GM19467 (cell line): ENCODE data around the gene NELL1.

Experiments used
- ATAC-seq: cut with Tn5 transposase; IDR thresholded peaks from one replicate; pipeline ENCODE4 v1.9.1; 2021; ENCODE audit warnings: mild to moderate bottlenecking, moderate library complexity; ENCODE audit not compliant: unreplicated experiment

NELL1 gene

DNA sequence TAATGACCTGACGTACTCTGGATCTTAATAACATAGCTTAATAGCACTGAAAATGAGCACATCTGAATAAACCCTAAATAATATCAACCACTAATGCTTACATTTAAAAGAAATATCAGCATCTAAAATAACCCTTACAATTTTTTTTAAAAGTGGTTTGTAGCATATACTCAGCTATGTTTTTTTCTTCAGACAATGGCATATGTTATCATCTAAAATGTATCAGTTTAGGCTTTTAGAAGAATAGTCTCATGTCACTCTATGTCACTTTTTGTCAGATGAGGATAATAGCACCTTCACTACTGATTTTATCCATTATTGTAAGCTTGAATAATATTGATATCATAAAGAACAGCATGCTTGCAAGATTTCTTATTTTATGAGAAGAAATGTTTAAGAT lies 868.6 kb downstream of the NELL1 start:
- ATAC-seq: no peak

DNA sequence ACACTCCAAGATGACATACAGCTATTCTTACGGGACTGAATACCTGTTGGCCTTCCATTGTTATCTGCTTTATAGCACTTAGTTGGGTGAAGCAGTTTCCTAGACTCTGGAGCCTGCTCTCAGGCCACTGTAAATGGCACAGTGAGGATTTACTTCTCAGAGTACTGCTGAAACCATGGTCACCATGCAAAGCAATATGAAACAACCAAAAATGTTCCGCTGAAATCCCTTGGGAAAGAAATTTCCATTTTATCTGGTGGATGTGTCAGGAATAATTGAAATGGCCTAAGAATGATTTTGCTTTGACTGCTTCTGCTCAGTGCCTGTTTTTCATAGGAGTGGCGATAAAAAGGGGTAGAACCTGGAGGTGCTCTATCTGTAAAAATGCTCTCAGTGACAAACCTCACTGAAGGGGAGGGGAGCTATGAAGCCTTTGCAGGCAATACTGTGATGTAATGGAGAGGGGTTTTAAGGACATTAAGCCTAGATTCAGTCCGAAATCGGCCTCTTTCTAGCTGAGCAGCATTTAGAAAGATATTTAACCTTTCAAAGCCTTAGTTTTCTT lies 871.9 kb downstream of the NELL1 start:
- no peak for ATAC-seq

DNA sequence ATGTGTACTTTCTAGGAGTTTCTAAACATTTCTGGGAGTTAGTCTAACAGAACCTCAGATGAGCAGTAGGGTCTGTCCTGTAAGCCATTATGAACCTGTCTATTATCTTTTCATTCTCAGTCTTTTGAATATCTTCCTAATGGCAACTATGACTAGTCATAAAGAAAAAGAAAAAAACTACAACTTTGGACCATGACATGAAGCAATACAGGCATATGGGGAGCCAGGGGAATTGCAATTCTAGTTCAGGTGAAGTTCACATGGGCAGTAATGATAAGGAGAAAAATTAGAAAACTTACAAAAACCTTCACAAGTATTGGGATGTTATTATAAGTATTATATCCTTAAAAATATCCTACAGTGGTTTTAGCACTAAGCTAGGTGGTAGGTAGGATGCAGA lies 874.5 kb downstream of the NELL1 start:
- no peak for ATAC-seq

DNA sequence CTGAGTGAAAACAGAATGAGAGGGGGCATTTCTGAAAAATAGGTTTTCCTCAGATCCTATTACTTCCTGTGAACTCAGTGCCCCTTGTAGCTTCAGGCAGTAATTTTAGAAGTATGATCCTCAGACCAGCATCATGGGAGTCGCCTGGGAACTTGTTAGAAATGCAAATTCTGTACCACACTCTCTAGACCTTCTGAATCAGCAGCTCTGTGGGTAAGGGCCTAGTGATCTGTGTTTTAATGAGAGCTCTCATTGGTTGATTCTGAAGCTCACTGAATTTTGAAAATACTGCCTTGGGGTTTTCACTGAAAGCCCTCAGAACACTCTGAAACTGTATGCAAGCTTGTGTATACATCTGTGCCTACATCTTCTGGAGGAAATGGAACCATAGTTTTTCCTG lies 876.3 kb downstream of the NELL1 start:
- ATAC-seq: no peak

DNA sequence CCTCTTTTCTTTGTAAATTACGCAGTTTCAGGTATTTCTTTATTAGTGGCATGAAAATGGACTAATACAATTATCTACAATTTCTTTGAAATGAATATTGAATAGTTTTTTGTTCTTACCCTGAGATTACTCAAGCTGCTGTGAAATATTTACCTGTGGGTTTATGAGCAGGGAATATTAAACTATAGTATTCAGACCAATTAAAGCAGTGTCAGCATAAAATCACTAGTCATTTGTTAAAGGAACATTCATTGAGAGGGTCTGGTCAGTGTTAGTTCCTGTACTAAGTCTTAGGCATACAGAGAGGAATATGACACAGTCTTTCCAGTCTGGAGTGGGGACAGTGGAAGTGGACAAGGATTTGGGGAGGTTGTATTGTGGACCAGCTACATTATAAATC lies 877.3 kb downstream of the NELL1 start:
- ATAC-seq: no peak

DNA sequence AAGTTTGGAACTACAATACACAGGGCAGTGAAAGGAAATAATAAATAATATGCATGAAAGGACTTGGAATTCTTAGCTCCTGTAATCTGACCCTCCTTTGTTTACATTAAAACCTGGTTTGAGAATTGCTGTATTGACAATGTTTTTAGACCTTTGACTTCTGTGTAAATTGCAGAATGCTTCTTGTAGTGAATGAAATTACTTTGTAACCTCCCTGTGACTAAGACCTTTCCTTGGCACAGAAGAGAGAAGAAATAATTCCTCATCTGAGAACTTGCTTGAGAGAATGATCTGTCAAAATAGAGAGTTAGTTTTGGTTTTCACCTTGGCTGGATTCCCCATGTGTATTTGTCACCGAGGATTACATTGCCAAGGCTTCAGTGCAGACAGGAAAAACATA lies 883.5 kb downstream of the NELL1 start:
- ATAC-seq: no peak

DNA sequence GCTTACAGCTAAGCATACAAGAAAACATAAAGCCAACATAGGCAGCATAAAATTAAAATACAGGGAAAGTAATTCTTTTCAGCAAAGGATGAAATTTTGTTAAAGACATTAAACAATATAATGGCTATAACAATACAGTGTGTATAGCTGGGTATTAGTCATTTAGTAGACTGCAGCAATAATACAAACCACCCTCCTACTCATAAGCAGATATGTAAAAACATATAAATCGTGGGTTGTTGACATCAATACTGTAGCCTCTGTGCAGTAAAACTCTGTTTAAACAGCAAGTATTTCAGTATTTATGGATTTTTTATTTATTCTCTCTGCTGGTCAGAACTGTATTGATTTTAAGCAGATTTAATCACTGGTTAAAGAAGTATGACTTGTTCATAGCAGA lies 884.4 kb downstream of the NELL1 start:
- no peak for ATAC-seq

DNA sequence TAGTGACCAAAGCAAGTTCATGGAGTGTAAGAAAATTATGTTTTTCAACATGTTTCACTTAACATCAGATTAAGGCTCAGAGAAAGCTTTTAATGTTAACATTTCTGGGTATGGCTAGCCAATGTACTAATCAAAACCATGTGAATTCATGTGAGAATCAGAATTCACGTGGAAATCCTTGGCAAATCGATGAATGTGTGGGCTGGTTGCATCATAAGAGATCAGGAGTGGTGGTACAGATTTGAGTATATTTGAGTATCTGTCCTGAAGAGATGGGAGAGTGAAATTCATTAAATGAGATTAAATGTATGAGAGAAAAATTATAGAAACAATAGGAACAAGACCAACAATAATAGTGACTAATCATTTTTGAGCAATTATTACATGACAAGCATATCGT lies 884.9 kb downstream of the NELL1 start:
- ATAC-seq: no peak

DNA sequence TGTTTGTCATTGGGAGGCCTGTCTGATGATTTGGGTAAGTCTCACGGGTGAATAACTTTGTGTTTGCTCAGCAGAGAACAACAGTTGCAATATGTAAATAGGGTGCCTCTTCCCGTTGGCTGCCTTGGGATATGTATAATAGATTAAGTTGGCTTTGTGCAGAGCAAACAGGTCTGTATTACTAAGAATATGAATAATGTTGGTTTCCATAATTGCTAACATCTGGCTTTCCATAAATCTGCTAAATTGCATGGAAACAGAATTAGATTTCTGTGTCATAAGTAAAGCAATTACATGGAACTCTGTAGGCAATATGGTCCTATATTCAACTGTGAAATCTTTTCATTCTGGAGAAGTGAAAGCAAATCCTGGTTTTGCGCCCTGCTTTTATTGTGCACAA lies 887.5 kb downstream of the NELL1 start:
- ATAC-seq: no peak

DNA sequence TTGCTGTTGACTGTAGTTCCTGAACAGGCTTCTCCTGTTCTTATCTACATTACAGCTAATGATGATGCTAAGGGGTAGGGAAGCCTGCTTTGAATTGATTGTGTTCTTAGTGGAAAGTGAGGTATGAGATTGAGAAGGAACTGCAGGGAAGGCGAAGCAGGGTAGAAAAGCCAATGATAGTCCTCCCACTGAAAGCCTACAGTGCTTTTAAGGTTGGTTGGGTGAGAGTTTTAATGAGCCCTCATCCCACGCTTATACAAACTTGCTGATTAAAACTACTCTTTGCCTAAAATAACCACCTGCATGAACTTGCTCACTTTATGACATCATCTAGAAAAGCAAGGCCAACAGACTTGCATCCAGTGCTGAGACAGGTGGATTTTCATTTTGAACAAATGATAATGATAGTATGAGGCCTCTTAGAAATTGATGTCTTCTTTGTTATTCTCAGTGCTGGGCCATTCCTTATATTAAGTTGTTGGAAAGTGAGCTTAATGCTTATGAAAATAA lies 891.1 kb downstream of the NELL1 start:
- ATAC-seq: no peak

DNA sequence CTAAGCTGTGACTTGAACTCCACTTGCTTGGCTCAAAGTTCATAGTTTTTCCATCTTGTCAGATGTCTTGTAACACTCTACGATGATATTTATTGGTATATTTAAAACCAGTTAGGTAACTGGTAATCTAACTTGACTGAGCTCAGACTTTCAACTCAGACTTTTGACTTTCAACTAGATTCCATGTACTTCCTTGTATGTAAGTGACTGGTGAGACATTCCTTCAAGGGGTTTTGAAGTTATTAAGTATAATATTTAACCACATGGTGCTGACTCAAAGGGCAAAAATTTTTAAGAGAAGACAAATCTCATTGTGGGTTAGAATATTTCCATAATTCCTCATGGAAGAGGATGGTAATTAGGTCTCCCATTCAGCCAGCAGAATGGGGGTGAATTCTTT lies 892.2 kb downstream of the NELL1 start:
- ATAC-seq: no peak

DNA sequence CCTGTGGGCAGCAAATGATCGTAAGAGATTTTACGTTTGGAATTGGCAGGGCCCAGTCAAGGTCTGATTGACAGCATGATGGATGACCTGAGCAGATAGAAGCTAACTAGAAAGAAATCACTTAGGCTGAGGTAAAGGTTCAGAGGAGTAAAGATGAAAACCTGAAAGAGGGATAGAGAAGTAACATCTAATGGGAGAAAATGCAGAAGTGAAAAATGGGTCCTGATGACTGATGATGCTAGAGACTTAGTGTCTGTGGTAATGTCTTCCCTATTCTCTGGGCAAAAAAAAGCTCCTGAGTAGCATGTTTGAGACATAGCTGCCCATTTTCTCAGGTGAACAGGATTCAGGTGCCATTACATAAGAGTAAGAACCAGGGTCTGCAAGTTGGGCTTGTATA lies 894.7 kb downstream of the NELL1 start:
- no peak for ATAC-seq

DNA sequence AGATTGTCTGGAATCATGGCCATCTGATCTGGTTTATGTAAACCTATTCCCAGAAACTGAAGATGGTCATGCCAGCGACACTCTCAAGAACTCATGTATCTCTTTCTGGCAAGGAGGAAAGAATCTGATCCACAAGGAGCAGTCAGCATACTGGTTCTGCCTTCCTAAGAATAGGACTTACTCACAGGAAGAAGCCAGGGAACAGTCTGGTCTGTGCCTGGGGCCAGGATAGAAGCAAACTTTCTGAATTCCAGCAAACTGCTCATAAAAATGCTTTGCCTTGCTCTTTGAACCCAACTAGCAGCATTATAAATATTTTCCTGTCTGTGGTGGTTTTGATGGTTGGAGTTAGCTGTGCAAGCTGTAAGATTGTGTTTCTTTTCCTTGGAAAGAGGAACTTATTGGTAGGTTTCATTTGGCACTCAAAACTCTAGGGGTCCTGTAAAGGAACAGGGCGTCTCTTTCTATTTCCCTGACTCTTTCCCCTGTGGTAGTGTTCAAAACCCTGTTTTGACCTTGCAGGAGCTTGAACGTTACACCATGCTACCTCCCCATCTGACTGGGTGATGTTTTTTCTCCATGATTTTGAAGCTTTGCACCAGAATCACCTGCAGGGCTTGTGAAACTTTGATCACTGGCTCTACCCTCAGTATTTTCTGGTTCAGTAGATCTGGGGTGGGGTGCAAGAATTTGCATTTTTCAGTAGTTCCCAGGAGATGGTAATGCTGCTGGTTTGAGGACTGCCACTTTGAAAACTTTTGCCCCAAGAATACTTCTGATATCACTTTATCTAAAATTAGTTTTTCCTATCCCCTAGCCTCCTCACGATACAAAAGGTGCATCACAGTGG lies 895.7 kb downstream of the NELL1 start:
- ATAC-seq: no peak

DNA sequence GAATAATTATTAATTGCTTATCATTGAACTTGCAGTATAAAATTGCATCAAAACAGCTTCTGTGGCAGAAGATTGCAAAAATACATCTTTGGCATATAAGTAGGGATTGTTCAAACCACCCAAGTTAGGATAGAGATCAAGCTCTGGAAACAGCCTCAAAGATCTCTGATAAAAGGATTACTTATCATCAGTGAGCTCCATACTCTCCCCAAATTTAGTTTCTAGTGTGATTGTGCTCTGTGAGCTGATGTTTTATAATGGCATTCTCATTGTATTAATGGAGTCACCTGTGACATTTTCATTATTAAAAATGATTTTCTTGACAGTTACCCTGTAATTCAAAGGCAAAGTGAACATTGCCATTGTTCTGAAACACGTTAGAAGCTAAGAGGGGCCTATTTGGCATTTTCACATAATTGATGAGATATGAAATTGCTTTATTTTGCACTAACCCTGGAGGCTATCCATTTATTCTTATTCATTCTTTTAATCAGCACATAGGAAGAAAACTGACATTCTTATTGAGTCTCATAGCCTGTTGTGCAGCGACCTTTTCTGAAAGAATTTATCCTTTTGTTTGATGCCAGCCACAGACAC lies 897.2 kb downstream of the NELL1 start:
- ATAC-seq: no peak

DNA sequence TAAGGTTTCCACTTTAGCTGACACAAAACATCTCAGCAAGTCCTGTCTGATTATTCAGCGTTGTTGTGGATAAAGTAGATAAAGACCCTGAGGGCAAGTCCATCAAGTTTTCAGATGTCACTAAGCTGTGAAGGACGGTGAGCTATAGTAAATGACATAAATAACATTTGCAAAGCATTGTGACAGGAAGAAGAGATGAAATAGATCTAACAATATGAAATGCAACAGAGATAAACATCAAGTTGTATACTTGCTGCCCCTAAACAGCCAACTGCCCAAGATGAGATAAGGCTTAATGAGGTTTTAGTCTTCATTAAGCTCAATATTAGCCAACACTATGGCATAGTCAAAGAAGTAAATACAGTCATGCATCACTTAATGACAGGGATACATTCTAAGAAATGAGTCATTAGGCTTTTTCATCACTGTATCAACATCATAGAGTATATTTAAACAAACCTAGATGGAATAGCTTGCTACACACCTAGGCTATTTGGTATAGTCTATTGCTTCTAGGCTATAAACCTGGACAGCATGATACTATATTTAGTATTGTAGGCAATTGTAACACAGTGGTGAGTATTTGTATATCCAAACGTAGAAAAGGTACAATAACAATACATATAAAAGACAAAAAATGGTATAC lies 898.4 kb downstream of the NELL1 start:
- ATAC-seq: no peak

DNA sequence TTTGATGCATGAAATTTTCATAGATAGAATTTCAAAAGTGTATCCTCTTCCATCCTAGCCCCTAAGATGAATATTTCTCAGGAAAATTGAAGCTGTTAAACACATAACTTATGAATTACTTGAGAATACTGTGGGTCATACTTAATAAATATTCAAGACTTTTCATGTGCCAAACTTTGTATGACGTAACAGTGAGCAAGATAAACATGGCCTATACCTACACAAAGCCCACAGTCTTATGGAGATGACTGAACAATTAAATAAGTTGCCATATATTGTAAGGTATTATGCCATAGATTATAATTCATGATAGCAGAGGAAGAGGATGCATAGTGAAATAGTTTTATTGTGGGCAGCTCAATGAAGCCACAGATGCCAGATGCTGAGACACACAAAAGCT lies 902.8 kb downstream of the NELL1 start:
- ATAC-seq: no peak

DNA sequence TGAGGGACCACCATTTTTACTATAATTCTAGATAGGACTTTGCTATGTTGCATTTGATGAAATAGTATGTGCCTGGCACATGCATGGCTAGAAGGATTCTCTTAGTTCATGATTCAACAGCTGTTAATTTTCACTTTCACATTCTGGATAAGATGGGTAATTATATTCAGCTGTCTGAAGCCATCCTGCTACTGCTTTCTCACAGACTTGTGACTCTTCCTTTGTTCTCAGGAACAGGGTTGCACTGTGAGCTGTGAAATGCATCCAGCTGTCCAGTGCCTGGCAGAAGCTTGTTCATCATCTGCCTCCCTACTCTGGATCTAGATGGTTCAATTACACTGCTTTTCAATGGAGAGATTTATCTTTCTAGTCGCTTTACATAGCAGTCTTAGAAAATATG lies 913.4 kb downstream of the NELL1 start:
- no peak for ATAC-seq

DNA sequence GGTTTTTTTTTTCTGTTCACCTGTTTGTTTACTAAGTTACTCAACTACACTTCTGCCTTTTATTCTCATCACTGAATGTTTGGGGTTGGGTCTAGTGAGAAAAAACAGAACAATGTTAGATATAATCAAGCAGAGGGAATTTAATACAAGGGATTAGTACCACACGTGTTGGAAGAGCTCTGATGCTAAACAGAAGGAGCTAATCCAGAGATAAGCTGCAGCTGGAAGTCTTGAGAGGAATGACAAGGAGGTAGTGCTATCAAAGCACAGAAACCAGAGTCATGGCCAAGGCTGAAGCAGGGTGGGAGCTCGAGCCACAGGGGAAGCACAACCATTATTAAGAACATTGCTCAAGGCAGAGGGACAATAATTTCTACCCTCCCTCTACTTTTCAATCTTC lies 919.4 kb downstream of the NELL1 start:
- ATAC-seq: no peak

DNA sequence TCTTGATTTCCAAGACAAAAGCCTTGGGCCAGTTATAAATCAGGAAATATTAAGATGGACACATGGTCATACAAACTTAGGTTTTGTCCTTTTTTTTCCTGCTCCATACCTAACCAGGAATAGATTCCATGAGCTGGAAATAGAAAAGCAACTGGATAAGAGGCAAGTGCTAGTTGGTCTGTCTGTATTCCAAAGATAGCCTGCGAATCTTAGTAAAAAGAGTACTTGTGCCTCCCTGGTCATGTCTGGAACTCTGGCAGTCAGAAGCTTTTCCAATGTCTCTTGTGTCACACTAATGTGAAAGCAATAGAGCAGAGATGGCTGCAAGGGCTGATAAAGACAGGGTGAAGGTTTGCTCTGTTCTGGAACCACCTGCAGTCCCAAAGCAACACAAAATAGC lies 933.3 kb downstream of the NELL1 start:
- no peak for ATAC-seq

DNA sequence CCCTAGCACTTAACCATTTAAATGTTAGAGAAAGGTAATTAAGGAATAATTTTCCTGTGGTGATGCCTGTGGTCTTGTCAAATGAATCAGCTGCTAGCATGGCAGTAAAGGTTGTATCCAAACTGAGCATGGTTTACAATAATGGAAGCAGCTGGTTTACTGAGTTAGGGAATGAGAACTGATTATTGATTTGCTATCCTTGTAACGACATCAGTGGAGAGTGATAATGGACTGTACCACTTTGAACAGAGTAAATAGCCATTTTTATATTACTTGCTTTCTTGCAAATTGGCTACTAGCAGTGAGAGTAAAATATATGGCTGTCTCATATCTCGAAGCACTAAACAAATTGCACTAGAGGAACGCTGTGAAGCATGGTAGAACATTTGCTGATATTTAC lies 934.5 kb downstream of the NELL1 start:
- no peak for ATAC-seq

DNA sequence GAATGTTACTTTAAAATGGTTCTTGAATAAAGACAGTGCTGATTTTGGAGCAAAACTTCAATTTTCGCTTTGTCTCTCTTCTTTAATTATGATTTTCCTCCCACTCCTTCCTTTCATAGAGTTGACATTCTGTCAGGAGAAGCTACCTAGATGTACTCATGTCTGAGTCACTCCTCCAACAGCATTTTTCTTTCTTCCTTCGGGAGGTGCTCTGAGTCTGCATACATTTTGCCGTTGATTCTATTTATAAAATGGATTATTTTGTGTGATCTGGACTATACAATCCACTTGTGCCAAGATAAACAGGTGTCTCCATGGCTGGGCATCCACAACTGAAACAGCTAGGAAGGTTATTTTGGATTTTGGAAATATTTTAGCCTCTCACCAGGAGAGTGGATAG lies 935.2 kb downstream of the NELL1 start:
- no peak for ATAC-seq

DNA sequence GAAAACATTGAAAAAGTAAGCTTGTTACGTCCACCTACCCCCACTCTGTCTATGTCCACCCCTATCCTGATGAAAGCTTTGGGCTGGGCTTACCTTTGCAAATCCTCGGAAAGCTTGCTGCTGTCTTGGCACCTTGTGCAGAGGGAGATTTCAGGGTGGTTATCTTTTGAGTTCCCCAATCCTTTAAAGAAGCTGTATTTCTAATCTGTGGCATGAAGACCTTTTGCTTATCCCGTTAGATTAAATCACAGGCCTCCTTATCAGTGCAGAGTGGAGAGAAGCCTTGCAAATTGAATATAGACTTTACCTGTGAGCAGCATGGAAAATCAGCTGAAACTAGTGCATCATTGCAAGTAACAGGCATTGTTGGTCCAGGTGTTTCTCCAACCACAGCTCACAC lies 942.9 kb downstream of the NELL1 start:
- no peak for ATAC-seq
